DND-41 (cell line): Measurements from ENCODE around the gene CAPRIN1.

Experiments used
- EZH2 ChIP-seq: IDR thresholded peaks from 3 replicates; pipeline ENCODE4 v1.6.1; 2012; ENCODE audit warnings: borderline replicate concordance, low read depth, mild to moderate bottlenecking, moderate library complexity, low read length, inconsistent platforms; ENCODE audit not compliant: severe bottlenecking
- TF ChIP-seq, protein P1 (sequence below): IDR thresholded peaks from 2 replicates; pipeline ENCODE4 v1.5.1; 2012; ENCODE audit warnings: borderline replicate concordance, low read length, moderate library complexity, mild to moderate bottlenecking; ENCODE audit not compliant: poor library complexity, severe bottlenecking; ENCODE audit errors: extremely low read depth

DNA sequence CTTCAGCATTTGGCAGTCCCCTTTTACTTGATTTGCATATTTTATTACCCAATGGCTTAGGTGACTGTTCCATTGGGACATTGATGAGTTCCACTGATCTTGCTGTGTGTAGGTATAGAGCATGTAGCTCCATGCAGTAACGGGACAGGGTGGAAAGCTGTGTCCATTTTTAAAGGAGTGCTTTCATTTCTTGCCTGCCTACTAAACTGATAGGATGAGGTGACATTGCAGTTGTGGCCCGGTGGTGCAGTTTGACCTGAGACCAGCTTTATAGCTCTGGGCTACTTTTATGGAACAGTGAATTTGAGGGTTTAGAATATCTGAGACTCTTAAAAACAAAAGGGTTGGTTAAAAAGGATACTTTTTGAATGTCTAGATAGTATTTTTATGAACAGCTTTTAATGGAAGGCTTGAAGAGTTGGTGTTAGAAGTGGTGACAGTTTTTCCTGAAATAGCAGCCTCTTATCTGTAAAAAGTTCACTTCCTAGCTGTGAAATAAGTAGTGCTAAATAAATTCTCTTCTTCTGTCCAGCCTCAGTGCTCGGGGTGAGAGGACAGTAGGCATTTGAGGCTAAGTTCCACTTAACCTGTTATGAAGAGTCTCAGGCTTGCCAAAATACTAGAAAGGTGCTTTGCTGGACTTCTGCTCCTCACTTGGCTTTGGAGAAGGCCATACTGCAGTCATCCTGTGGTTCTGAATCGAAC is 80.9 kb downstream of the CAPRIN1 start:
- TF ChIP-seq, protein P1, sequence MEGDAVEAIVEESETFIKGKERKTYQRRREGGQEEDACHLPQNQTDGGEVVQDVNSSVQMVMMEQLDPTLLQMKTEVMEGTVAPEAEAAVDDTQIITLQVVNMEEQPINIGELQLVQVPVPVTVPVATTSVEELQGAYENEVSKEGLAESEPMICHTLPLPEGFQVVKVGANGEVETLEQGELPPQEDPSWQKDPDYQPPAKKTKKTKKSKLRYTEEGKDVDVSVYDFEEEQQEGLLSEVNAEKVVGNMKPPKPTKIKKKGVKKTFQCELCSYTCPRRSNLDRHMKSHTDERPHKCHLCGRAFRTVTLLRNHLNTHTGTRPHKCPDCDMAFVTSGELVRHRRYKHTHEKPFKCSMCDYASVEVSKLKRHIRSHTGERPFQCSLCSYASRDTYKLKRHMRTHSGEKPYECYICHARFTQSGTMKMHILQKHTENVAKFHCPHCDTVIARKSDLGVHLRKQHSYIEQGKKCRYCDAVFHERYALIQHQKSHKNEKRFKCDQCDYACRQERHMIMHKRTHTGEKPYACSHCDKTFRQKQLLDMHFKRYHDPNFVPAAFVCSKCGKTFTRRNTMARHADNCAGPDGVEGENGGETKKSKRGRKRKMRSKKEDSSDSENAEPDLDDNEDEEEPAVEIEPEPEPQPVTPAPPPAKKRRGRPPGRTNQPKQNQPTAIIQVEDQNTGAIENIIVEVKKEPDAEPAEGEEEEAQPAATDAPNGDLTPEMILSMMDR: no peak
- TF ChIP-seq EZH2: no peak
